Ishikawa (cell line): ENCODE results near the gene C19orf67.

Source experiments
- CEBPB ChIP-seq: IDR thresholded peaks from 2 replicates; pipeline ENCODE4 v1.6.1; 2012
- CREB1 ChIP-seq: IDR thresholded peaks from 2 replicates; pipeline ENCODE4 v1.6.1; 2012; ENCODE audit warnings: low read depth
- EGR1 ChIP-seq: IDR thresholded peaks from 2 replicates; pipeline ENCODE4 v1.6.1; 2012
- EP300 ChIP-seq: IDR thresholded peaks from 2 replicates; pipeline ENCODE4 v1.6.1; 2012; ENCODE audit warnings: borderline replicate concordance
- FOXM1 ChIP-seq: IDR thresholded peaks from 2 replicates; pipeline ENCODE4 v1.6.1; 2012; ENCODE audit warnings: low read depth, borderline replicate concordance
- NFIC ChIP-seq: IDR thresholded peaks from 2 replicates; pipeline ENCODE4 v1.6.1; 2012
- RAD21 ChIP-seq: IDR thresholded peaks from 2 replicates; pipeline ENCODE4 v1.6.1; 2012; ENCODE audit warnings: low read depth
- TAF1 ChIP-seq: IDR thresholded peaks from 2 replicates; pipeline ENCODE4 v1.6.1; 2012; ENCODE audit warnings: low read depth, mild to moderate bottlenecking
- TCF12 ChIP-seq: IDR thresholded peaks from 2 replicates; pipeline ENCODE4 v1.6.1; 2012; ENCODE audit warnings: low read depth
- TEAD4 ChIP-seq: IDR thresholded peaks from 2 replicates; pipeline ENCODE4 v1.6.1; 2012
- YY1 ChIP-seq: IDR thresholded peaks from 2 replicates; pipeline ENCODE4 v1.6.1; 2012; ENCODE audit warnings: low read depth
- ZBTB7A ChIP-seq: IDR thresholded peaks from 2 replicates; pipeline ENCODE4 v1.6.1; 2012; ENCODE audit warnings: low read depth
- TF ChIP-seq, protein P1 (sequence below): IDR thresholded peaks from 2 replicates; pipeline ENCODE4 v1.6.1; 2012; ENCODE audit warnings: low read depth, mild to moderate bottlenecking
- TF ChIP-seq, protein P2 (sequence below): IDR thresholded peaks from 2 replicates; pipeline ENCODE4 v1.6.1; 2012
- TF ChIP-seq, protein P3 (sequence below): IDR thresholded peaks from 2 replicates; pipeline ENCODE4 v1.6.1; 2012

The C19orf67 gene

DNA sequence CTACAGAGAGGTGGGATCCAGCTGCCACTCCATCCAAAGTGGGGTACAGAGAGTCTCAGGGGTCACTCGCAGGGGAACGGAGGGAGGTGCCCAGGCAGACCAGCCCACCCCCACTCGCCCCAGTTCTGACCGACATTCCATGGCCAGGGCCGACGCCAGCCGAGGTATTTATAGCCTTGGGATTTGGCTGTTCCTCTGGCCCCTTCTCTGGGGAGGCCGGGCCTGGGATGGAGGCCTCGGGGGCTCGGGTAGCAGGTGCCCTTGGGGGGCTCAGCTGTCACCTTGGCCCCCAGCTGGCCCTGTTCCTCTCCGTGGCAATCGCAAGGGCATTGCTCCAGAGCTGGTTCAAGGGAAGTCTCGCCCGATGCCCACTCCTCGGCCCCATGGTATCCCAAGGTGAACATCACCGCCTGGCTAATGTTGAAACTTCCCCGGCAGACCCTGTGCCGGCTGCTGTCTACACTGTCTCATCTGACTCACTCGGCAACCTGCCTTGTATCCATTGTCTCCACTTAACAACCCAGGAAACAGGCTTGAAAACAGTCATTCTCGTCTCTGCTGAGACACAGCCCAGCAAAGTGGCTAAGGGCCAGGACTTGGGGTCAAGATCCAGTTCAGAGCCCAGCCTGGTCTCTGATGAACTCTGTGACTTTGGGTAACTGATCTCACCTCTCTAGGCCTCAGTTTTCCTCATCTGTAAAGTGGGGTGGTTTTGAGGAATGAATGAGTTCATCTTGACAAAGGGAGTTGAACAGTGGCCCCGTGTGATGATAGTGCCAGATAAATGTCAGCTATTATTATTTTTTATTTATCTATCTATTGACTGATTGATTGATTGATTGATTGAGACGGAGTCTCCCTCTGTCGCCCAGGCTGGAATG, 22.2 kb upstream of the C19orf67 start:
- TF ChIP-seq TAF1 = no peak
- no peak for TF ChIP-seq EP300
- no peak for TF ChIP-seq RAD21
- TF ChIP-seq, protein P1, sequence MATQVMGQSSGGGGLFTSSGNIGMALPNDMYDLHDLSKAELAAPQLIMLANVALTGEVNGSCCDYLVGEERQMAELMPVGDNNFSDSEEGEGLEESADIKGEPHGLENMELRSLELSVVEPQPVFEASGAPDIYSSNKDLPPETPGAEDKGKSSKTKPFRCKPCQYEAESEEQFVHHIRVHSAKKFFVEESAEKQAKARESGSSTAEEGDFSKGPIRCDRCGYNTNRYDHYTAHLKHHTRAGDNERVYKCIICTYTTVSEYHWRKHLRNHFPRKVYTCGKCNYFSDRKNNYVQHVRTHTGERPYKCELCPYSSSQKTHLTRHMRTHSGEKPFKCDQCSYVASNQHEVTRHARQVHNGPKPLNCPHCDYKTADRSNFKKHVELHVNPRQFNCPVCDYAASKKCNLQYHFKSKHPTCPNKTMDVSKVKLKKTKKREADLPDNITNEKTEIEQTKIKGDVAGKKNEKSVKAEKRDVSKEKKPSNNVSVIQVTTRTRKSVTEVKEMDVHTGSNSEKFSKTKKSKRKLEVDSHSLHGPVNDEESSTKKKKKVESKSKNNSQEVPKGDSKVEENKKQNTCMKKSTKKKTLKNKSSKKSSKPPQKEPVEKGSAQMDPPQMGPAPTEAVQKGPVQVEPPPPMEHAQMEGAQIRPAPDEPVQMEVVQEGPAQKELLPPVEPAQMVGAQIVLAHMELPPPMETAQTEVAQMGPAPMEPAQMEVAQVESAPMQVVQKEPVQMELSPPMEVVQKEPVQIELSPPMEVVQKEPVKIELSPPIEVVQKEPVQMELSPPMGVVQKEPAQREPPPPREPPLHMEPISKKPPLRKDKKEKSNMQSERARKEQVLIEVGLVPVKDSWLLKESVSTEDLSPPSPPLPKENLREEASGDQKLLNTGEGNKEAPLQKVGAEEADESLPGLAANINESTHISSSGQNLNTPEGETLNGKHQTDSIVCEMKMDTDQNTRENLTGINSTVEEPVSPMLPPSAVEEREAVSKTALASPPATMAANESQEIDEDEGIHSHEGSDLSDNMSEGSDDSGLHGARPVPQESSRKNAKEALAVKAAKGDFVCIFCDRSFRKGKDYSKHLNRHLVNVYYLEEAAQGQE = no peak
- no peak for TF ChIP-seq TEAD4
- TF ChIP-seq, protein P2, sequence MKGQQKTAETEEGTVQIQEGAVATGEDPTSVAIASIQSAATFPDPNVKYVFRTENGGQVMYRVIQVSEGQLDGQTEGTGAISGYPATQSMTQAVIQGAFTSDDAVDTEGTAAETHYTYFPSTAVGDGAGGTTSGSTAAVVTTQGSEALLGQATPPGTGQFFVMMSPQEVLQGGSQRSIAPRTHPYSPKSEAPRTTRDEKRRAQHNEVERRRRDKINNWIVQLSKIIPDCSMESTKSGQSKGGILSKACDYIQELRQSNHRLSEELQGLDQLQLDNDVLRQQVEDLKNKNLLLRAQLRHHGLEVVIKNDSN = no peak
- TF ChIP-seq EGR1 = no peak
- TF ChIP-seq FOXM1 = no peak
- no peak for TF ChIP-seq TCF12
- TF ChIP-seq CEBPB = no peak
- TF ChIP-seq CREB1 = no peak
- TF ChIP-seq, protein P3, sequence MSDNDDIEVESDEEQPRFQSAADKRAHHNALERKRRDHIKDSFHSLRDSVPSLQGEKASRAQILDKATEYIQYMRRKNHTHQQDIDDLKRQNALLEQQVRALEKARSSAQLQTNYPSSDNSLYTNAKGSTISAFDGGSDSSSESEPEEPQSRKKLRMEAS = no peak
- no peak for TF ChIP-seq YY1
- TF ChIP-seq NFIC = no peak
- TF ChIP-seq ZBTB7A = no peak

DNA sequence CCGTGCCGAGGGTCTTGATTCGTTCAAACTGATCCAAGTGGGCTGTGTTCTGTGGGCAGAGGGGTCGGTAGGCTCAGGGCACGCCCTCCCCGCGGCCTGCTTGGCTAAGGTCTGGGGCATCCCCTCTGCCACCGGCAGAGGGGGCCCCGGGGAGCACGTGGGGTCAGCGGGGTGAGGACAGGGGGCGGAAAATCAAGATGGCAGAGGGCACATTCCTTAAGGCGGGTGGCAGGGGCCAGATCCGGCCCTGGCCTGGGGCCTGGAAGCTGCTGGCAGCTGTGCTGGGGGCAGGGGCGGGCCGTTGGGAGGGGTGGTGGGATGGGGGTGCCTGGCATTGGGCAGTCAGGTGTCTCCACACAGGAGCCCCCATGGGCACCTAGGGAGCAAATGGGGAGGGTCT, 21.3 kb upstream of the C19orf67 start:
- TF ChIP-seq, protein P3 = no peak
- TF ChIP-seq, protein P1 = no peak
- TF ChIP-seq CREB1 (no peak), RAD21 (no peak), TAF1 (no peak), CEBPB (no peak), ZBTB7A (no peak), EP300 (no peak), TEAD4 (no peak), EGR1 (no peak), NFIC (no peak), TCF12 (no peak), YY1 (no peak)
- TF ChIP-seq, protein P2 = no peak

DNA sequence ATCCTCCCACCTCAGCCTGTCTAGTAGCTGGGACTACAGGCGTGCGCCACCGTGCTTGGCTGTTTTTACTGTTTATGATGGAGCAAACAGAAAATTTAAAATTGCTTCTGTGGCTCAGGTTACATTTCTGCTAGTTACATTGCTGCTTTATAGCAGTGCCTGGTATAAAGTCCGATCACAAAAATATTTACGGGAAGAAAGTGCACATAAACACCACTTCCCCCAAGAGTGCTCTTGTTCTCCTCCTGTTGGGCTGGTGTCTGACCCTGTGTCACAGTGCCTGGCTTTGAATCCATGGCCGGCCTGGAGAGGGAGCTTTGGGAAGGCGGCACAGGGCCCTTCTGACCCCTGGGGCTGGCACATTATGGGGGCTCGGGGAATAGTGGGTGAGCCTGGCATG, 20.1 kb upstream of the C19orf67 start:
- TF ChIP-seq EP300 = no peak
- TF ChIP-seq EGR1 = no peak
- TF ChIP-seq, protein P2 = no peak
- no peak for TF ChIP-seq YY1
- no peak for TF ChIP-seq TAF1
- no peak for TF ChIP-seq RAD21
- TF ChIP-seq CEBPB = no peak
- TF ChIP-seq, protein P1 = no peak
- no peak for TF ChIP-seq TCF12
- TF ChIP-seq, protein P3 = no peak
- TF ChIP-seq TEAD4 = no peak
- TF ChIP-seq NFIC = no peak
